WERI-Rb-1 (cell line): ENCODE measurements around the gene RNASEH2A.

Experiments
- DNase-seq: peaks from one replicate; pipeline ENCODE4 v3.0.0-alpha.2; 2020
- H3K27ac ChIP-seq: fragments of 250-450 bp; sonication (Bioruptor Pico); 2 replicates; pipeline ENCODE4 v1.5.1; 2020; ENCODE audit warnings: mild to moderate bottlenecking, moderate library complexity
- H3K27me3 ChIP-seq: fragments of 250-450 bp; sonication (Bioruptor Pico); 2 replicates; pipeline ENCODE4 v1.5.1; 2021; ENCODE audit warnings: mild to moderate bottlenecking, low read depth, moderate library complexity; ENCODE audit not compliant: insufficient read depth, severe bottlenecking
- H3K36me3 ChIP-seq: fragments of 250-450 bp; sonication (Bioruptor Pico); 2 replicates; pipeline ENCODE4 v1.5.1; 2020; ENCODE audit warnings: mild to moderate bottlenecking, moderate library complexity
- H3K4me3 ChIP-seq: 2 replicates; pipeline ENCODE4 v1.5.1; 2011; ENCODE audit warnings: low read depth, mild to moderate bottlenecking, control low read depth, low read length
- H3K9me3 ChIP-seq: fragments of 250-450 bp; sonication (Bioruptor Pico); 2 replicates; pipeline ENCODE4 v1.5.1; 2021; ENCODE audit warnings: mild to moderate bottlenecking, moderate library complexity; ENCODE audit not compliant: severe bottlenecking
- CTCF ChIP-seq: IDR thresholded peaks from 2 replicates; pipeline ENCODE4 v1.5.1; 2011; ENCODE audit warnings: low read depth, mild to moderate bottlenecking, control low read depth, inconsistent platforms, low read length

Gene RNASEH2A

GRCh38 chr19:12790628-12791344 is 15.6 kb upstream of the RNASEH2A start:
- Histone ChIP-seq H3K4me3 (peak overlapping the region; percentile 81), H3K36me3 (no peaks in the 10 kb centered on the region), H3K9me3 (no peaks in the 10 kb centered on the region), H3K27me3 (no peaks in the 10 kb centered on the region), H3K27ac (peak overlapping the region; percentile 96)
- TF ChIP-seq CTCF, result no peak
- DNase-seq, result no peak

DNA sequence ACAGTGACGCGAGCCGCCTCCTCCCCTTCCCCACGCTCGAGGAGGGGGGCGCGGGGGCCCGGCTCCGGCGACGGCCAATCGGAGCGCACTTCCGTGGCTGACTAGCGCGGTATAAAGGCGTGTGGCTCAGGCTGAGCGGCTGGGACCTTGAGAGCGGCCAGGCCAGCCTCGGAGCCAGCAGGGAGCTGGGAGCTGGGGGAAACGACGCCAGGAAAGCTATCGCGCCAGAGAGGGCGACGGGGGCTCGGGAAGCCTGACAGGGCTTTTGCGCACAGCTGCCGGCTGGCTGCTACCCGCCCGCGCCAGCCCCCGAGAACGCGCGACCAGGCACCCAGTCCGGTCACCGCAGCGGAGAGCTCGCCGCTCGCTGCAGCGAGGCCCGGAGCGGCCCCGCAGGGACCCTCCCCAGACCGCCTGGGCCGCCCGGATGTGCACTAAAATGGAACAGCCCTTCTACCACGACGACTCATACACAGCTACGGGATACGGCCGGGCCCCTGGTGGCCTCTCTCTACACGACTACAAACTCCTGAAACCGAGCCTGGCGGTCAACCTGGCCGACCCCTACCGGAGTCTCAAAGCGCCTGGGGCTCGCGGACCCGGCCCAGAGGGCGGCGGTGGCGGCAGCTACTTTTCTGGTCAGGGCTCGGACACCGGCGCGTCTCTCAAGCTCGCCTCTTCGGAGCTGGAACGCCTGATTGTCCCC is 14.9 kb upstream of the RNASEH2A start, which contains the start of gene JUNB:
Gene JUNB (plus strand): TSS at position 142 of the 706 bp plus-strand sequence. CDS start 286 bp downstream, at position 428.
- DNase-seq, result peak; percentile 95
- no peaks in the 10 kb centered on the region for H3K9me3 ChIP-seq
- H3K27me3 ChIP-seq, result no peaks in the 10 kb centered on the region
- H3K4me3 ChIP-seq, result peak within 1 kb of the TSS; percentile 81
- no peak for TF ChIP-seq CTCF
- no peaks in the 10 kb centered on the region; the same call in 1 of the 2 replicates for H3K36me3 ChIP-seq
- H3K27ac ChIP-seq, result peak within 1 kb of the TSS; percentile 96

- peak overlapping the region; percentile 83 for H3K27ac ChIP-seq
- no peak for TF ChIP-seq CTCF
- no peaks in the 10 kb centered on the region for H3K9me3 ChIP-seq
- peaks cover 5% of the 10 kb centered on the region for H3K36me3 ChIP-seq
- peak overlapping the region; percentile 81 for H3K4me3 ChIP-seq
- peak; percentile 70 for DNase-seq
- H3K27me3 ChIP-seq, result no peaks in the 10 kb centered on the region
These were observed 14.1 kb upstream of the RNASEH2A start for GRCh38 chr19:12792051-12792852.

- no peaks in the 10 kb centered on the region for H3K27me3 ChIP-seq
- peak overlapping the region; percentile 81 for H3K4me3 ChIP-seq
- no peak for DNase-seq
- peak overlapping the region; percentile 83 for H3K27ac ChIP-seq
- H3K36me3 ChIP-seq, result peaks cover 5% of the 10 kb centered on the region
- TF ChIP-seq CTCF, result no peak
- H3K9me3 ChIP-seq, result no peaks in the 10 kb centered on the region
These were observed 13.5 kb upstream of the RNASEH2A start for GRCh38 chr19:12792853-12793289.

DNA sequence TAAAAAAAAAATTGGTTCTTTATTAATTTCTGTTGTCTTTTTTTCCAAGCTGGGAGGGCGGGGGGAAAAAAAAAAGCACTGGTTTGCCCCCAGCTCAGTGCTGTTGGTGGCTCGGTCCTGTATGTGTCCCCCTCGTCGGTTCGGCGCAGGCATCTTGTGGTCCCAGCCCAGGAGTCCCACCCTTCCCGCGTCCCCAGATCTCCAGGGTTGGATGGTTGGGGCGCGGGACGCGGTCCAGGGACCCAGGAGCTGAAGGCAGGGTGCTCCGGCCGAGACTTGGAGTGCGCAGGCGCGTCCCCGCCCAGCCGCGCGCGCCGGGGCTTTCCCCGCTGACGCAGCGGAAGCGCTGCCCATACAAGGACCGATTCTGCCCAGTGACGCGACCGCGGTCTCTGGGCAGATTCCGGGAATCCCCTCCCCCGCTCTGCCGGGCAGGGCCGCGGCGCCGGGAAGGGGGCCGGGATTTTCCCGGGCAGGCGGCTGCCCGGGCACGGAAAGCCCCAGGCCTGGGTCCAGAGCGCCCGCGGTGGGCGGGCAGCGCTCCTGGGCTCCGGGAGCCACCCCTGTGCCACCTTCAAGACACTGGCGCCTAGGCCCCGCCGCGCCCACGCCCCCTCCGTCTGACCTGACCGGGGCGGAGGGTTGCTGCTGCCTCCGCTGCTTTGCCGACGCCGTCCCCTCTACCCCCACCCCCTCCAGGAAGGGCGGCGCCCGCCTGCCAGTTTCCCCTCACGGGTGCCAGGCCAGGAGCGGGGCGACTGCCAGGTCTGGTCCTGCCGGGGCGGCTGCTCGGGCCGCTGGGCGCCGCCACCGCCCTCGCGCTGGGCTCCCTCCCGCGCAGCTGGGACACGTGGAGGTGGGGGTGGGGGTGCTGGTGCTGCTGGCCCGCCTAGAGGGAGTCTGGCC is 12.8 kb upstream of the RNASEH2A start:
- DNase-seq, result peak; percentile 89
- peaks cover 12% of the 10 kb centered on the region for H3K36me3 ChIP-seq
- TF ChIP-seq CTCF, result no peak
- H3K27me3 ChIP-seq, result no peaks in the 10 kb centered on the region
- H3K9me3 ChIP-seq, result no peaks in the 10 kb centered on the region
- peak overlapping the region; percentile 83 for H3K27ac ChIP-seq
- H3K4me3 ChIP-seq, result peak overlapping the region; percentile 81
